ENCODE results near the gene TPGS2.

- TF ChIP-seq, protein P1, sequence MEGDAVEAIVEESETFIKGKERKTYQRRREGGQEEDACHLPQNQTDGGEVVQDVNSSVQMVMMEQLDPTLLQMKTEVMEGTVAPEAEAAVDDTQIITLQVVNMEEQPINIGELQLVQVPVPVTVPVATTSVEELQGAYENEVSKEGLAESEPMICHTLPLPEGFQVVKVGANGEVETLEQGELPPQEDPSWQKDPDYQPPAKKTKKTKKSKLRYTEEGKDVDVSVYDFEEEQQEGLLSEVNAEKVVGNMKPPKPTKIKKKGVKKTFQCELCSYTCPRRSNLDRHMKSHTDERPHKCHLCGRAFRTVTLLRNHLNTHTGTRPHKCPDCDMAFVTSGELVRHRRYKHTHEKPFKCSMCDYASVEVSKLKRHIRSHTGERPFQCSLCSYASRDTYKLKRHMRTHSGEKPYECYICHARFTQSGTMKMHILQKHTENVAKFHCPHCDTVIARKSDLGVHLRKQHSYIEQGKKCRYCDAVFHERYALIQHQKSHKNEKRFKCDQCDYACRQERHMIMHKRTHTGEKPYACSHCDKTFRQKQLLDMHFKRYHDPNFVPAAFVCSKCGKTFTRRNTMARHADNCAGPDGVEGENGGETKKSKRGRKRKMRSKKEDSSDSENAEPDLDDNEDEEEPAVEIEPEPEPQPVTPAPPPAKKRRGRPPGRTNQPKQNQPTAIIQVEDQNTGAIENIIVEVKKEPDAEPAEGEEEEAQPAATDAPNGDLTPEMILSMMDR (IDR thresholded peaks at IDR 0.05) = no peak
- TF ChIP-seq POLR2A (IDR thresholded peaks at IDR 0.05) = no peak
Observed at GRCh38 chr18:36775396-36775795, 53.4 kb downstream of the TPGS2 start.
